WERI-Rb-1 (cell line): ENCODE data around the gene ARL1.

ENCODE experiments used
- DNase-seq: peaks from one replicate; pipeline ENCODE4 v3.0.0-alpha.2; 2020
- H3K27ac ChIP-seq: fragments of 250-450 bp; sonication (Bioruptor Pico); 2 replicates; pipeline ENCODE4 v1.5.1; 2020; ENCODE audit warnings: mild to moderate bottlenecking, moderate library complexity
- H3K27me3 ChIP-seq: fragments of 250-450 bp; sonication (Bioruptor Pico); 2 replicates; pipeline ENCODE4 v1.5.1; 2021; ENCODE audit warnings: mild to moderate bottlenecking, low read depth, moderate library complexity; ENCODE audit not compliant: insufficient read depth, severe bottlenecking
- H3K36me3 ChIP-seq: fragments of 250-450 bp; sonication (Bioruptor Pico); 2 replicates; pipeline ENCODE4 v1.5.1; 2020; ENCODE audit warnings: mild to moderate bottlenecking, moderate library complexity
- H3K4me3 ChIP-seq: 2 replicates; pipeline ENCODE4 v1.5.1; 2011; ENCODE audit warnings: low read depth, mild to moderate bottlenecking, control low read depth, low read length
- H3K9me3 ChIP-seq: fragments of 250-450 bp; sonication (Bioruptor Pico); 2 replicates; pipeline ENCODE4 v1.5.1; 2021; ENCODE audit warnings: mild to moderate bottlenecking, moderate library complexity; ENCODE audit not compliant: severe bottlenecking
- TF ChIP-seq, protein P1 (sequence below): IDR thresholded peaks from 2 replicates; pipeline ENCODE4 v1.5.1; 2011; ENCODE audit warnings: low read depth, mild to moderate bottlenecking, control low read depth, inconsistent platforms, low read length

The ARL1 gene

DNA sequence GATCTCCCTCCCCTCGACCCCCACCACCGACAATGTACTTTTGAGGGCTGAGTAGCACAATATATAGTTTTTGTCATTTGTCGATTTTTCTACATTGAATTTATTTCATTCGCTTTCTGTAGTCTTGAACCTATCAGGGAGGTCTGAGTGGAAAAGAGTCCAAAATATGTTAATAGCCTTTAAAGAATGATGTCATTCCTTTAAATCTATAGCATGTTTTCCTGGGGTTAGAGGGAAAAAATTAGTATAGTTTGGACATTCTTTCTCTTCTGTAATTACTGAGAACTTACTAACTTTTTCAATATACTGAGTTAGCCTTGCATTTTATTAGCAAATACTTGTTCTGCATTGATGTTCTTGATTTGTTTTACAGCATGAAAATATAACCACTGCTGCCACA, 55.9 kb downstream of the ARL1 start:
- H3K27me3 ChIP-seq = no peaks in the 10 kb centered on the region
- TF ChIP-seq, protein P1, sequence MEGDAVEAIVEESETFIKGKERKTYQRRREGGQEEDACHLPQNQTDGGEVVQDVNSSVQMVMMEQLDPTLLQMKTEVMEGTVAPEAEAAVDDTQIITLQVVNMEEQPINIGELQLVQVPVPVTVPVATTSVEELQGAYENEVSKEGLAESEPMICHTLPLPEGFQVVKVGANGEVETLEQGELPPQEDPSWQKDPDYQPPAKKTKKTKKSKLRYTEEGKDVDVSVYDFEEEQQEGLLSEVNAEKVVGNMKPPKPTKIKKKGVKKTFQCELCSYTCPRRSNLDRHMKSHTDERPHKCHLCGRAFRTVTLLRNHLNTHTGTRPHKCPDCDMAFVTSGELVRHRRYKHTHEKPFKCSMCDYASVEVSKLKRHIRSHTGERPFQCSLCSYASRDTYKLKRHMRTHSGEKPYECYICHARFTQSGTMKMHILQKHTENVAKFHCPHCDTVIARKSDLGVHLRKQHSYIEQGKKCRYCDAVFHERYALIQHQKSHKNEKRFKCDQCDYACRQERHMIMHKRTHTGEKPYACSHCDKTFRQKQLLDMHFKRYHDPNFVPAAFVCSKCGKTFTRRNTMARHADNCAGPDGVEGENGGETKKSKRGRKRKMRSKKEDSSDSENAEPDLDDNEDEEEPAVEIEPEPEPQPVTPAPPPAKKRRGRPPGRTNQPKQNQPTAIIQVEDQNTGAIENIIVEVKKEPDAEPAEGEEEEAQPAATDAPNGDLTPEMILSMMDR = no peak
- H3K36me3 ChIP-seq = peaks cover 36% of the 10 kb centered on the region
- H3K27ac ChIP-seq = no peak overlapping the region
- H3K9me3 ChIP-seq = no peaks in the 10 kb centered on the region
- no peak overlapping the region for H3K4me3 ChIP-seq
- DNase-seq = no peak

DNA sequence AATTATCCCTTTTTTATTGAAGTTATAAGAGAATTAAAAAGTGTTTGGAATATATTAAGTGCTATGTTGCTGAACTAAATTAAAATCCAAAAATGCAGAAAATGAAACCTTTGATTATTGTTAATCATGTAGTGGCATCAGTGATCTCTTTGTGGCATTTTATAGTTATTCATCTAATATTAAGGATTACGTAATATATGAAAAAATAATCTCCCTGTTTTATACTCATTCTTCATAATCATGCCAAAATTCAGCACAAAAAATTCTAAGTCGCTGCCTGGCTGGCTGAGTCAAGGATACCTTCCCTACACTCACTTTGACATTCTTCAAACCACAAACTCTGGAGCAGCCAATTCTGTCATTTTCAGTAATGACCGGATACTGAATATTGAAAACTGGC, 63.7 kb downstream of the ARL1 start:
- Histone ChIP-seq H3K27ac (no peak overlapping the region), H3K4me3 (no peak overlapping the region), H3K9me3 (no peaks in the 10 kb centered on the region), H3K27me3 (no peaks in the 10 kb centered on the region), H3K36me3 (peaks cover 55% of the 10 kb centered on the region)
- no peak for DNase-seq
- TF ChIP-seq, protein P1 = no peak
